Suppressor macrophage treated with lipopolysaccharide for 1 hour (primary cell): ENCODE data around the gene DCDC2C.

Experiments
- DNase-seq, 3 donors: peaks; one replicate each; pipeline ENCODE4 v3.0.0-alpha.2; 2020 to 2022

DCDC2C gene

GRCh38 chr2:3747032-3747654, 43.8 kb downstream of the DCDC2C start:
- DNase-seq, result no peak

- DNase-seq, result no peak
Observed at GRCh38 chr2:3747826-3748225, 44.5 kb downstream of the DCDC2C start.

GRCh38 chr2:3749201-3749600, 45.8 kb downstream of the DCDC2C start:
- no peak for DNase-seq

GRCh38 chr2:3751251-3751650, 47.9 kb downstream of the DCDC2C start:
- no peak for DNase-seq

- no peak for DNase-seq
Observed at GRCh38 chr2:3751806-3752205, 48.4 kb downstream of the DCDC2C start.

GRCh38 chr2:3752376-3752775, 49.0 kb downstream of the DCDC2C start:
- DNase-seq, result no peak

- DNase-seq, result no peak
Observed at GRCh38 chr2:3753561-3753960, 50.2 kb downstream of the DCDC2C start.

GRCh38 chr2:3754280-3754679, 50.9 kb downstream of the DCDC2C start:
- DNase-seq, result no peak

GRCh38 chr2:3754795-3755194, 51.4 kb downstream of the DCDC2C start:
- DNase-seq, result no peak

- no peak for DNase-seq
Observed at GRCh38 chr2:3755277-3755676, 51.9 kb downstream of the DCDC2C start.

- no peak for DNase-seq
Observed at GRCh38 chr2:3756306-3756705, 52.9 kb downstream of the DCDC2C start.

- no peak for DNase-seq
Observed at GRCh38 chr2:3758906-3759305, 55.5 kb downstream of the DCDC2C start.

- DNase-seq, result no peak
Observed at GRCh38 chr2:3759331-3759730, 56.0 kb downstream of the DCDC2C start.

GRCh38 chr2:3759761-3760160, 56.4 kb downstream of the DCDC2C start:
- DNase-seq, result no peak

GRCh38 chr2:3761272-3761671, 57.9 kb downstream of the DCDC2C start:
- DNase-seq, result no peak

- DNase-seq, result no peak
Observed at GRCh38 chr2:3762771-3763447, 59.5 kb downstream of the DCDC2C start.

GRCh38 chr2:3766824-3767223, 63.4 kb downstream of the DCDC2C start:
- DNase-seq, result no peak

- no peak for DNase-seq
Observed at GRCh38 chr2:3768960-3769765, 65.8 kb downstream of the DCDC2C start.

- DNase-seq, result no peak
Observed at GRCh38 chr2:3769766-3770165, 66.4 kb downstream of the DCDC2C start.

GRCh38 chr2:3770724-3771415, 67.5 kb downstream of the DCDC2C start:
- no peak for DNase-seq

GRCh38 chr2:3771576-3771975, 68.2 kb downstream of the DCDC2C start:
- no peak for DNase-seq

GRCh38 chr2:3774336-3774735, 71.0 kb downstream of the DCDC2C start:
- no peak for DNase-seq

GRCh38 chr2:3776311-3776710, 72.9 kb downstream of the DCDC2C start:
- DNase-seq, result no peak
